Right atrium auricular region (tissue), 2 donors: ENCODE data around the gene CCR2. TPM values are rescaled to one million over a fixed set of nuclear protein-coding genes. Genes with fewer than 3 reads are reported as not detected.

Source experiments
- DNase-seq: peaks from one replicate; pipeline ENCODE4 v3.0.0-alpha.2; 2019; ENCODE audit warnings: low spot score
- H3K27ac ChIP-seq, 2 donors: fragments of 200-600 bp; sonication (generic); 1 replicate in 1 of 2; 2 replicates in 1 of 2; pipeline ENCODE4 v1.5.1; 2016 to 2019
- H3K27me3 ChIP-seq, 2 donors: fragments of 200-600 bp; sonication (generic); one replicate each; pipeline versions ENCODE4 v1.5.1 to v1.6.0; 2017 to 2019
- H3K36me3 ChIP-seq: fragments of 200-600 bp; sonication (generic); one replicate; pipeline ENCODE4 v1.5.1; 2016
- H3K4me1 ChIP-seq, 2 donors: fragments of 200-600 bp; sonication (generic); one replicate each; pipeline versions ENCODE4 v1.5.1 to v1.6.0; 2017 to 2019
- H3K4me3 ChIP-seq, 2 donors: fragments of 200-600 bp; sonication (generic); 1 replicate in 1 of 2; 2 replicates in 1 of 2; pipeline ENCODE4 v1.5.1; 2017 to 2019; ENCODE audit warnings: mild to moderate bottlenecking in 1 of 2, moderate library complexity in 1 of 2
- H3K9me3 ChIP-seq, 2 donors: fragments of 200-600 bp; sonication (generic); one replicate each; pipeline ENCODE4 v1.5.1; 2019
- CTCF ChIP-seq, 2 donors: fragments of 200-600 bp; sonication (generic); IDR thresholded peaks; one replicate each; pipeline ENCODE4 v1.5.1; 2019; ENCODE audit warnings: antibody characterized with exemption in 2 of 2
- total RNA-seq, 2 donors: library from RNA; depleted of rRNA; stranded (reverse); fragments of >200 nt; gene quantifications; one replicate each; pipeline ENCODE4 v1.1.0, GENCODE V29; 2016

Gene CCR2
- total RNA-seq, 2 donors from 2014 or later, result 0.33 to 2.1 TPM

DNA sequence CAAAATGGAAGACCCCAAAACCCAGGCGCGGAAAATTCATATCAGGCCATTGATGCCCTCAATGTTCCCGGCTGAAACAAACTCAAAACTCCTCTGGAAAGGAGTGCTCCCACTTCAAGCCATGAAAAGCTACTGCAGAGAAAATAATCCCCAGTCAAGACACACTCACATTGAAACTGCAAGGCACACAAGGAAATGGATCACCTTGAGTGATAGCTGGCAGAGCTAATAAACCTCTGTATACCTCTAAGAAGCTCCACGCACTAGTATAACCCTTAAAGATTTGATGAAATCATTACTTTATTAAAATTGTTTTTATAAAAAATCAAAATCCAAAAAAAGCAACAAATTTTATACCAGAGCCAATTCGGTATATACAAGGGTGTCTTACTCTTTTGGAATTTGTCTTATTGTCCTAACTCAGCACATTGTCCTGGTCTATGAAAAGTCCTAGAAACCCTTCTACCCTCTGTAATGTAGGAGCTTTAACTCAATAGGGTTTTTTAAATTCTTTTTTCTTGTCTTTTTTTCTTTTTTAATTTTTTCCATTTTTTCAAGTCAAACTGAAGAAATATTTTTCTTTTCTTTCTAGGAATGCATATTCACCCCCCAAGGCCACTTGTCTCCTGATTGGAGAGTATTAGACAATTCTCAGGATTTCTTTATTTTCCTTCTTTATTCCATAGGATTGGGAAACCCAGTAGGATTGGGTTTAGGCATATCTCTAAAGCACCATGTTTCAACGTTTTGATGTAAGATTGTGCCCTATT lies 44.5 kb downstream of the CCR2 start:
- H3K27ac ChIP-seq, result no peak overlapping the region
- H3K36me3 ChIP-seq, result no peaks in the 10 kb centered on the region
- no peaks in the 10 kb centered on the region for H3K9me3 ChIP-seq
- no peak overlapping the region for H3K4me3 ChIP-seq
- H3K4me1 ChIP-seq, result peaks cover 0 to 5% of the 10 kb centered on the region in 2 donors
- no peaks in the 10 kb centered on the region for H3K27me3 ChIP-seq
- no peak for DNase-seq
- TF ChIP-seq CTCF (IDR thresholded peaks at IDR 0.05), result no peak

- Histone ChIP-seq H3K27me3 (no peaks in the 10 kb centered on the region), H3K27ac (no peak overlapping the region)
- DNase-seq, result no peak
Measured at GRCh38 chr3:46399098-46399497, 45.2 kb downstream of the CCR2 start.

GRCh38 chr3:46399557-46399956 lies 45.6 kb downstream of the CCR2 start:
- Histone ChIP-seq H3K4me3 (no peak overlapping the region), H3K27ac (no peak overlapping the region), H3K27me3 (no peaks in the 10 kb centered on the region), H3K9me3 (no peaks in the 10 kb centered on the region), H3K36me3 (no peaks in the 10 kb centered on the region), H3K4me1 (peaks cover 0 to 5% of the 10 kb centered on the region in 2 donors)
- DNase-seq, result no peak
- TF ChIP-seq CTCF (IDR thresholded peaks at IDR 0.05), result no peak

More at GRCh38 chr3:46399098-46399497, 45.2 kb downstream of the CCR2 start:
- no peaks in the 10 kb centered on the region for H3K36me3 ChIP-seq
- H3K4me1 ChIP-seq, result peaks cover 0 to 5% of the 10 kb centered on the region in 2 donors
- H3K9me3 ChIP-seq, result no peaks in the 10 kb centered on the region
- TF ChIP-seq CTCF (IDR thresholded peaks at IDR 0.05), result no peak
- H3K4me3 ChIP-seq, result no peak overlapping the region

DNA sequence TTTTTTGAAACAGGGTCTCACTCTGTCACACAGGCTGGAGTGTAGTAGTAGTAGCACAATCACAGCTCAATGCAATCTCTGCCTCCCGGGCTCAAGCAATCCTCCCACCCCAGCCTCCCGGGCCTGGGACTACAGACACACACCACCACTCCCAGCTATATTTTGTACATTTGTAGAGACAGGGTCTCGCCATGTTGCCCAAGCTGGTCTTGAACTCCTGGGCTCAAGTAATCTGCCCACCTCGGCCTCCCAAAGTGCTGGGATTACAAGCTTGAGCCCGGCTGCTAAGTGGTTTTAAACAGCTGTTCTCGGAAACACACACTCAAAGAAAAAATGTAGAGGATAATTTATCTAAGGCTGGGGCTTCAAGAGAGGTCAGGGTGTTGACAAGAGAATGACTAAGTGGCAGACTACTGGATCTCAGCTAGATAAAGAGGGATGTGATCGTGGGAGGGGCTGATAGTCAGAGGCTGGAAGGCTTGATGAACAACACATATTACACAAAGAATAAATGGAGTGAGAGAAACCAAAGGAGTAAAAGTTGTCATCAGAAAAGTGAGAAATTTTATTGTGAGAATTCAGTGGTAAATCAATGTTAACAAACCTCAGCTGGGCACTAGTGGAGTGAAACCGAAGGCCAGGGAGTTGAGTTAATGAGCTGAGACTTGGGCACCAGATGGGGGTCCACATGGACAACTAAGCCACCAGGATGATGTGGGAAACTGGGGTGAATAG lies 46.3 kb downstream of the CCR2 start:
- H3K4me1 ChIP-seq, result peaks cover 0 to 10% of the 10 kb centered on the region in 2 donors
- no peak overlapping the region for H3K4me3 ChIP-seq
- DNase-seq, result no peak
- H3K27me3 ChIP-seq, result no peaks in the 10 kb centered on the region
- H3K9me3 ChIP-seq, result no peaks in the 10 kb centered on the region
- TF ChIP-seq CTCF (IDR thresholded peaks at IDR 0.05), result no peak
- H3K27ac ChIP-seq, result no peak overlapping the region
- no peaks in the 10 kb centered on the region for H3K36me3 ChIP-seq

DNA sequence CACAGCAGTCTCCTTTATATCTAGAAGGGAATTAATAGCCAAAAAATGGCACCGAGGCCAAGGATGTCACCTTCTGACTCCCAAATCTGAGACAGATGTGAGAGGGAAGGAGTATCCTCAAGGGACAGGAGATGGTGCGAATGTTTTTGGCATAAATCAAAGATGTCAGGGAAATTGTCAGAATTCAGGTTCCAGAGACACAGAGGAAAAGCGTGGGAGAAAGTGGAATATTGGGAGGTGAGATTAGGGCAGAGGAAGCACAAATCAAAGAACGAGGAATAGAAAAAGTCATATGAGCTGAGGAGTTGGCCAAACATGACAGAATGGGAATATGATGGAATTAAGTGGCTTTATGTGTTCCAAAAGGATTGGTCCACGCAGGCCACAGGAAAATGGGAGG lies 46.9 kb downstream of the CCR2 start:
- H3K27me3 ChIP-seq, result no peaks in the 10 kb centered on the region
- peaks cover 0 to 15% of the 10 kb centered on the region in 2 donors for H3K4me1 ChIP-seq
- H3K27ac ChIP-seq, result no peak overlapping the region
- no peak for DNase-seq
- H3K4me3 ChIP-seq, result no peak overlapping the region
- no peaks in the 10 kb centered on the region for H3K36me3 ChIP-seq
- no peaks in the 10 kb centered on the region for H3K9me3 ChIP-seq
- no peak for TF ChIP-seq CTCF (IDR thresholded peaks at IDR 0.05)
